ENCODE data around the gene ADCY4. TPM values are rescaled to one million over a fixed set of nuclear protein-coding genes. Genes with fewer than 3 reads are reported as not detected.

ADCY4 gene
- total and polyA plus RNA-seq, 2 of the 8 experiments (the other 6 are each of a cell fraction or from before 2014, with no cell fraction given) = 0.27 to 0.35 TPM

GRCh38 chr14:24376448-24377070 is 41.7 kb upstream of the ADCY4 start (continued):
- peak; percentile 72; the same call in 1 of the 2 replicates for TF ChIP-seq YY1 (IDR thresholded peaks at IDR 0.05; ENCODE audit: low read depth, low read length)
- TF ChIP-seq, protein P1, sequence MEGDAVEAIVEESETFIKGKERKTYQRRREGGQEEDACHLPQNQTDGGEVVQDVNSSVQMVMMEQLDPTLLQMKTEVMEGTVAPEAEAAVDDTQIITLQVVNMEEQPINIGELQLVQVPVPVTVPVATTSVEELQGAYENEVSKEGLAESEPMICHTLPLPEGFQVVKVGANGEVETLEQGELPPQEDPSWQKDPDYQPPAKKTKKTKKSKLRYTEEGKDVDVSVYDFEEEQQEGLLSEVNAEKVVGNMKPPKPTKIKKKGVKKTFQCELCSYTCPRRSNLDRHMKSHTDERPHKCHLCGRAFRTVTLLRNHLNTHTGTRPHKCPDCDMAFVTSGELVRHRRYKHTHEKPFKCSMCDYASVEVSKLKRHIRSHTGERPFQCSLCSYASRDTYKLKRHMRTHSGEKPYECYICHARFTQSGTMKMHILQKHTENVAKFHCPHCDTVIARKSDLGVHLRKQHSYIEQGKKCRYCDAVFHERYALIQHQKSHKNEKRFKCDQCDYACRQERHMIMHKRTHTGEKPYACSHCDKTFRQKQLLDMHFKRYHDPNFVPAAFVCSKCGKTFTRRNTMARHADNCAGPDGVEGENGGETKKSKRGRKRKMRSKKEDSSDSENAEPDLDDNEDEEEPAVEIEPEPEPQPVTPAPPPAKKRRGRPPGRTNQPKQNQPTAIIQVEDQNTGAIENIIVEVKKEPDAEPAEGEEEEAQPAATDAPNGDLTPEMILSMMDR (IDR thresholded peaks at IDR 0.05; ENCODE audit: control extremely low read depth in 1 of 3, insufficient read depth in 1 of 3, low read depth in 1 of 3, low read length in 3 of 3) = peak; percentile 52 to 69 (median 63); a peak in 3 of 4 replicates
